Right renal pelvis (tissue), 4 donors: ENCODE data around the gene TOM1L2. TPM values are rescaled to one million over a fixed set of nuclear protein-coding genes. Genes with fewer than 3 reads are reported as not detected.

Experiments
- DNase-seq, 4 donors: peaks; one replicate each; pipeline ENCODE4 v3.0.0-alpha.2; 2013; ENCODE audit warnings: low read depth in 4 of 4, low spot score in 3 of 4, missing footprints in 1 of 4
- polyA plus RNA-seq, 4 donors: library from polyadenylated mRNA; unstranded; fragments of 120-200 nt; gene quantifications; one replicate each; pipeline ENCODE4 v1.2.1, GENCODE V29; 2013; ENCODE audit not compliant: insufficient read length in 4 of 4

The TOM1L2 gene
- polyA plus RNA-seq, 4 donors = 35.4 to 40.2 (median 37.6) TPM

DNA sequence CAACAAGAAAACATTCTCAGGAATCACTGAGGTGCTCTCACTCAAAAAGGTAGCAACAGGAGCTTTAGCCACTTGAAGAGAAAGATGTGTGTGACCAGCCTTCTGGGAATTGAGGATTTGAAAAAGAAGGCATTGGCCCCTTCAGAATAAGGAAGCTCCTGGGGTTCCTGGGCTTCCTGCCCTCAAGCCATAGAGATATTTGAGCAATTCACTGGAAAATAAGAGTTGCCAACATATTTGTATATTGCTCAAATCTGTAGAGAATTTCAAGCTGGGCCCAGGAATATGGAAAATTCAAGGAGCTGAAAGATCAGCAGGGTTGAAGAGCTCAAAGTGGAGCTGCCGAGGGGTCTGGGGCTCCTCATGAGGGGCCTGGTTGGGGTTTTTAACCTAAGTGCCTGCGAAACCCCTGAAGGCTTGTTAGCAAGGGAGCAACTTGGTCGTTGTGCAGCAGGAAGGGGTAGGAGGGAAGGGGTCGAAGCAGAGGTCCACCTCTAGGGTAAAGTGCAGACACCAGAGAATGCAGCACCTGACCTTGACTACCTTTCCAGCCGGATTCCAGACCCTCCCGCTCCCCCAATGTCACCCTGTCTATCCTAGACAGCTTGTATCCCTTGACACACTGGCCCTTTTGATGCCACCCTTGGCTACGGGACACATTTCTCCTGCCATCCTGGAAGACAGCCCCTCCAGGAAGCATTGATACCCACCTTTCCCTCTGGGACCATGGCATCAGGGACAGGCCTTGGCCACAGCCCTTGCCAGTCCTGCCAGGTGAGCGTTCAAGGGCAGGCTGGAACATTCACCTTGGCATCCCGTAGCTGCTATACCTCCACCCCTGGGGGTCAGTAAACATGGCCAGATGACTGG is 67.8 kb downstream of the TOM1L2 start:
- no peak for DNase-seq

- no peak for DNase-seq
Measured at GRCh38 chr17:17902877-17903276, 69.3 kb downstream of the TOM1L2 start.

GRCh38 chr17:17902376-17902775 is 69.8 kb downstream of the TOM1L2 start:
- no peak for DNase-seq

DNA sequence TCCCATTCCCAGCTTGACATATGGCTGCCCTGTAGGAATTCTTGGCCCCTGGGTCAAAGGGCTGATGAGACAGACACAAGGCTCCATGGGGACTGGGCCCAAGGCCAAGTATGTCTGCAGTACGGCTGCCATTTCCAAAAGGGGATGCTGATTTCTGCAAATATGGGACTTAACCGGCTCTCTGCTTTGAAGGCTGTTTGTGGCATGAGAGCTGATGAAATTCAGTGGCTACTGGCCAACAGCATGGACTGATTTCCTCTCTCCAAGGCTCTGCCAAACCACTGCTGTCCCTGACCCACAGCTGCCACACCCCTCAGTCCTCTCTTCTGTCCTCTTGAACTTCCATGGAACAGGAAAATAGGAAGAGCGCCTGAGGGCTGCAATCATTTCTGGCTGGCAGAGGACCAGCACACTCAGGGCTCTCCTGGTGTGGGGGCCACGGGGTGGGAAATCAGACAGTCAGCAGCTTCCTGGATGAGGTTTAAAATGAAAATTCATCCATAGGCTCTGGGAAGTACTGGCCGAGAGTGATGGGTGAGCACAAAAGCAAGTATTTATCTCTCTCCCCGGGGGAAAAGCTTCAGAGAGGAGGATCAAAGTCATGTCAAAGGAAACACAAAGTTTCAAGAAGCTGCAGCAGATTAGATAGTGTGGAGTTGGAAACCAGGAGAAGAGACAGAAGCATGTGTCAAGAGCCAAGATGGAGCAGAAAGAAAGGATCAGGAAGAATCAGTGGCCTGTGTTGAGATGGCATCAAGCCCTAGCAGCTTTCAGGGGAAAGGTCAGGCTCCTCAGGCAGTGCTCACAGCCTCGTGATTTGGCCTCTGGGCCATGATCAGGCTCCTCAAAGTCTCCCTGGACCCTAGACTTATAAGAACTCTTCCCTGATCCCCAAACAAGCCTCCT is 71.3 kb downstream of the TOM1L2 start:
- DNase-seq = no peak

DNA sequence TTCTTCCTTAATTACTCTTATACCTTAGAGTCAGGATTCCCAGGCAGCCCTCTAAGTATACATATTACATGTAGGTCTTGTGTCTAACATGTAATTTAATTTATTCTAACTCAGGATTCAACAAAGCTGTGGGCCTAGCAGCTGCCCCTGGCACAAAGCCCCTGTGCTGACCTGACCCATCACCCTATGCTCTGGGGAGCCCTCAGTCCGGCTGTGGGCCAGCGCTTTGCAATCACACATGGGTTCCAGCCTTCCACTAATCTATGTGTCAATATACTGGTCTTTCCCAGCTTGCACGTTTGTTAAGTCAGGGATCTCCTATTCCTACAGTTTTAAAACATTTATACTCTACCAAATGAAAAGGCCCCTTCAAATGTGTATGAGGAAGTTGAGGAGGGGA is 72.7 kb downstream of the TOM1L2 start:
- no peak for DNase-seq

- no peak for DNase-seq
Measured at GRCh38 chr17:17898673-17899072, 73.5 kb downstream of the TOM1L2 start.

GRCh38 chr17:17897442-17897841 is 74.8 kb downstream of the TOM1L2 start:
- no peak for DNase-seq

DNA sequence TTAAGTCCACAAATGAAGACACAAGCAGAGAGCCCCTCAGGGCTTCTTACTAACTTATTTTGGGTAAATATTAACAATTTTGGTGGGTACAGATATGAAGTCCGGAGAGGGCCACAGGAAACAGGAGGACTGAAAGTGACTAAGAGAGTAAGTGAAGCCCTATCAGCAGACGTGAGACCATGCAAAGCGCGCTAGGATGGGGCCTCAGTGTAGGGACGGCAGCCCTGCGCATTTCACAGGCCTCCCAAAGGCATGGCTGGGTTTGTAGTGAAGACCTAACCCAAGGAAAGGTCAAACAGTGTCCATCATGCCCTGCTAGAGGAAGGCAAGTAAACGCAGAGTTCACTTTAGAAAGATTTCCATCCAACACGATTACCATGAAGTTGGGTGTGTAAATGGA is 75.5 kb downstream of the TOM1L2 start:
- DNase-seq = no peak

DNA sequence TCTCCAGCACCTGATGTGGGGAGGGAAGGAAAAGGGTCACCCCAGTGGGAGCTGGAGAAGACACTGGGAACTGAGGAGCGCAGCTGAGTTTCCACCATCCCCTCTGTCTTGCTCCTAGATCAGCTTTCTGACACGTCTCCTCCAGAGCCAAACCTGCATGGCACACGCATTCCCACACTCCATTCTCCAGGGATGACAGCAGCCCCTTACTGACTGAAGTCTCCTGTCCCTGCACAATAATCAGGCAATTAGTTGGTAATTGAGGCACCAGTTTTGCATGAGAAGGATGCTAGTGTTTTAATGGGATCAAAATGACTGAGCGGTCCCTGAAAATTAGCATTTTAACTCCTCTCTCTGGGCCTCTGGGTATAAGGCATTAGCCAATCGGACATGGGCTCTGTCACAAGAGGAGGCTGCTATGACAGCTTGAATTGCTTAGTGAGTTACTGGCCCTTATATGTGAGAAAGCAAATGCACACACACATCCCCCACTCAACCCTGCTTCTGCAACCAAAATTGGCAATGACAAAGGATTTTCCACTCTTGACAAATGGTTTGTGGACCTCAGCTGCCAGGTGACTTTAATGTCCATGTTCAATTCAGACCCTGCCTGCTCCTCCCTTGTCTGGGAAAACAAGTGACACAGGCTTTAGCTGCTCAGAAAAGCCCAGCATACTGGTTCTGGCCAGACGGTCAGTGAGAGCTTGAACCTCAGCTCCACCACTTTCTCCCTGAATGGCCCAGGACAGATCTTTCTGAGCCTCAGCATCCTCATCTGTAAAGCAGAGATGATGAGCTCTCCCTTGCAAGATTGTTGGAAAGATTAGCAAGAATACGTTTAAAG is 78.2 kb downstream of the TOM1L2 start:
- DNase-seq = no peak

GRCh38 chr17:17892731-17893130 is 79.5 kb downstream of the TOM1L2 start:
- DNase-seq = no peak

DNA sequence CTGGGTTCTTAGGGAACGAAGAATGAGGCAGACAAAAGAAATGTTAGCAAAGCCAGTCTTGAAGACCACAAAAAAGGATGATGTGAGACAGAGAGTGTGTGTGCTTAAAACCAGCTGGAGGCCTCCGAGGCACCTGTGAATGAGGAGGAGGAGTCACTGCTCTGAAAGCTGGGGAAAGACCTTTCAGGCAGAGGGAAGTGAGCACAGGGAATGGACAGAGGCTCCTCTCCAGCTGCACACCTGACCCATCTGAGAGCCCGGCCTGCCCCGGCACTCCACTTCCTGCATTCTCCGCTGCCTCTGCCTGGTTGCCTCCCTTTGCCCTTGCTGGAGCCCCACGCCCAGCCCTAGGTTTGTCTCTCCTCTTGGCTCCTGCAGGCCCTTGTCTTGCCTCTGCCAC is 80.2 kb downstream of the TOM1L2 start:
- DNase-seq = no peak

DNA sequence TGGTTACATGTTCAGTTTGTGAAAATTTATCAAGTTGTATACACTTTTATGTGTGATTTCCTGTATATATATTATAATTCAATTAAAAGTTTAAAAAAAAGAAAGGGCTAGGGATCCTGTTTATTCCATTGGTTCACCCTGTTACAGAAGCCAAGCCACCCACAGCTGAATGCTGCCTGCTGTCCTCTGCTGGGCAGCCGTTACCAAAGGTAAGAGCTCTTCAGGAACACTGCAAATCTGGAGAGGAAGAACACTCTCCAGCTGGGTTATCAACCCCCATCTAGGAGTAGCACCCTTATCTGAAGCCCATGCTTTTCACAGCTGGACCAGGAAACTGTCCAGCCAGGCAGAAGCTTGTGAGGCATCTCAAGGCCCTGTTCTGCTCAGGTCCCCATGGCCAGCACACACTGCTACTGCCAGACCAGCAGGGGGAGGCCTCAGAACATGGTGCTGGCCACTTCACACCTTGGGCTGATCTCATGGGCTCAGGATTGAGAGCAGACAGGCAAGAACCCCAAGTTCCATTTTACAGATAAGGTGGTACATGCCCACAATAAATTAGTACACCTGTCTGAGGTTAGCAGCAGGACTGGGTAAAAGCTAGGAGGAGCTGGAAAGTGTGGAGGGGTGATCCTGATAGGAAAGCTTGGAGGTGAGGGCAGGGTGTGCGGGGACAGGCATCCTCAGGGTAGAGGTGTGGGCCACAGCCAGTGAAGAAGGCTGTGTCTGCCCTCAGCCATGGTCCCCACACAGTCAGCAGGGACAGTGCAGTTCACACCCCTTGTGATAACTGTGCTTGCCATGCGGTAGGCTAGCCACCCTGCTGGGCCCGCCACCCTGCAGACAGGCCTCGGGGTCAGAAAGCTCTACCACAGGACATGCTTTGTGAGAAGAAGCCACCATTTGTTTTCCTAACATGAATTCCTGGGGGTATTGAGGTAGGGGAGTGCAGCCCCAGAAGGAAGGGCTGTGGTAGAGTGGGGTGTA is 81.1 kb downstream of the TOM1L2 start:
- DNase-seq = no peak

- no peak for DNase-seq
Measured at GRCh38 chr17:17889922-17890321, 82.3 kb downstream of the TOM1L2 start.

DNA sequence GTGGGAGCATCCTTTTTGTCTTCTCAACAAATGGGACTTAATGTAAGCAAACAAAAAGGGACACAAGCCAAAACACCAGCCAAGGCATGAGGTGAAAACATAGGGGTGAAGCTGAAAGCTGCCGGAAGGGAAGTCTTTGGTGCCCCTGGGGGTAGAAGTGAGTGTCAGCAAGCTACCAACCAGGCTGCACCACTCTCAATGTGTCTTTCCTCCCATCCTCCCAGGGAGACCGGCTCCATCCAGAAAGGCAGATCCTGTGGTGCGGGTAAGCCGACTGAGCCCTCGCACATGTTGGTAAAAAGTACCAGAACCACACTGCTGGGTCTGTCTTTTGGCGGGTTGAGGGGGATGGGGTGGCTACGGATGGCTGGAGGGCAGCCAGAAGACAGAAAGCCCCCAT is 83.4 kb downstream of the TOM1L2 start:
- no peak for DNase-seq

DNA sequence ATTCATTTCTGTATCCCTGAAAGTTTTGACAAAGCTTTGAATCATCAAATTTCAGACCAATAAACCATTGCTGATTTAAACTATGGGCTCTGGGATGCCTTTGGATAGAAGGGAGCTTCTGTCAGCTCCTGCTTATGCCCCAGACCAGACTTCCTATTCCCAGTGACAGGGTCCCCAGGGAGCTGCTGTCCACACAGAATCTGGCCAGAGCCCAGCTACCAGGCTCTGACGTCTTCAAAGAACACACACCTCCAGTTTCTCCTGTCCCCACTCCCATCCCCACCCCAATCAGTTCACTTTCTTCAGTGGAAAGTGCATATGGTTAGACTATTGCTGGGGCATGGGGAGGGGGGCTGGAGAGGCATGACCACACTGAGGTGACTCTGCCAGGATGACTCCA is 83.8 kb downstream of the TOM1L2 start:
- no peak for DNase-seq

- DNase-seq = no peak
Measured at GRCh38 chr17:17887752-17888304, 84.4 kb downstream of the TOM1L2 start.

GRCh38 chr17:17886726-17887125 is 85.5 kb downstream of the TOM1L2 start:
- no peak for DNase-seq

GRCh38 chr17:17886226-17886625 is 86.0 kb downstream of the TOM1L2 start:
- no peak for DNase-seq
